GM19467 (cell line): Measurements from ENCODE around the gene NTMT1.

Experiments
- ATAC-seq: cut with Tn5 transposase; IDR thresholded peaks from one replicate; pipeline ENCODE4 v1.9.1; 2021; ENCODE audit warnings: mild to moderate bottlenecking, moderate library complexity; ENCODE audit not compliant: unreplicated experiment

NTMT1 gene

DNA sequence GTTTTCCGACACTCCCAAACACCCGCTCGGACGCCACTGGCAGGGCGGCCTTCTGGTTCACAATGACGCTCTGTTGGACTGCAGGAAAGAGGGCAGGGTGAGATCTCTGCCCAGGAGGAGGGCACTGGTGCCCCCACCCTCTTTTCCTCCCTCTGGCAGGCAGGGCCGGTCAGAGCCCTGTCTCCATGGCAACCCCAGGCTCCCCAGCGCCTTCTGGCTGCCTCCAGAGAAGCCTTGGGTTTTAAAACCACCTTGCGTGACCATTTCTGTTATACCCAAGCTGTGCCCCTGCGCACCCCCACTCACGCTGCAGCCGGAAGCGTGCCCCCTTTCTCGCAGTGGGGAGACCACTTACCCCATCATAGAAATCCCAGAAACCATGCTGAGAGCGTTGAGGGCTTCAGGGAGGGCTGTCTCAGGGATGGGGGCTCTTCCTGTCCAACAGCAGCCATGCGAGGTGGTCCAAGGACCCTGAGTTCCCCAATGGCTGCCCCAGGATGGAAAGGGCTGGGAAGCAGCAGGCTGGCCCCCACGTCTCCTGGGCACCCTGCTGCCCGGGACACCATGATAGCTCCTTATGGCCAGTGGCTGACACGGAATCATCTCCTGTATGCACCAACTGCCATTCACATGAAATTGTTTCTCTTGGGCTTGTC is 12.3 kb upstream of the NTMT1 start:
- no peak for ATAC-seq

DNA sequence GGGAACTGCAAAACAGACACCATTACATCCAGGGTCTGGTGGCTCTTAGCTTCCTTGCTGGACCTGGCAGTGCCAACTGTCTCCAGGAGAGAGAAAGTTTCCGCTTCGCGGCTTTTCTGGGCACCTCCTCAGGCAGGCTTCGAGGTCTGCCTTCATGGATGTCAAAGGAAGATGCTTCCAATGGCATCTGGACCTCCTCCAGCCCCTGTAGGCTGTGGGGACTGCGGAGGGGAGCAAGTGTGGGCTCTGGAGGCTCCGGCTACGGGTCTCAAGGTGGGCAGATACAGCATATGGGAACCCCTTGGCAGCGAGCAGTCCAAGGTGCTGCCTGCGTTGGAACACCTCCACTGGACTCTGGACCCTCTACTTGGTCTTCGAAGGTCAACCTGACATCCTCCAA is 11.0 kb upstream of the NTMT1 start:
- no peak for ATAC-seq

DNA sequence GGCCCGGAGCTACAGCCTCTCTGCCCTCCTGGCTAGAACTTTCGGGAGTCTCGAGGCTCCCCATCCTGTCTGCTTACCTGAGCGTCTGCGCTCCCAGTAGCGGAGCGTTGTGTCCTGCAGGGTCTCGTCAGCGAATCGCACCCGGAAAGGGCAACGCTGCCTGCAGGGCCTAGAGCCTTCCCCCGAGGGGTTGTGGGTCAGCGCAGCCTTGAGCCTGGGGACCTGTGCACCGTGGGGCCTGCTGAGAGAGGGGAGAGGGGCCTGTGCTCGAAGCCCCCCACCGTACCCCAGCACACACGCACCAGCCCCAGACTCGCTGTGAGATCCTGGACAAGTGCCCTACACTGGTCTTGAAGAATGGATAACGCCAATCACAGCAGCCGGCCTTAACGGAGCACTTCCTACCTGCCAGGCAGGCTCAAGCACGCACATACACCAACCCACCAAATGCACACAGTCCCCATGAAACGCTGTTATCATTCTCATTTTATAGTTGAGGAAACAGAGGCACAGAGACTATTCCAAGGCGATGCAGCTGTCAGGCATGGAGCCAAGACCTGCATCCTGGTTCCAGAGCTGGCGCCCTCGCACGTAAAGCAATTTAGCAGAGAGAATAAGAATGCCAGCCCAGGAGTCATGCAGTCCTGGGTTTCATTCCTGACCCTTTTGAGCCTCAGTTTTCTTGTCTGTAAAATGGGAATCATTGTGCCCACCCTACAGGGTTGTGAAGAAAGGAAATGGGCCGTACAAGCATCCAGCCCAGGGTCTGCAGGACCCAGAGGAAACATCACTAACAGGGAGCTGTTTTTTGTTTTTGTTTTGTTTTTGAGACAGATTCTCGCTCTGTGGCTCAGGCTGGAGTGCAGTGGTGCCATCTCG is 10.3 kb upstream of the NTMT1 start:
- no peak for ATAC-seq

DNA sequence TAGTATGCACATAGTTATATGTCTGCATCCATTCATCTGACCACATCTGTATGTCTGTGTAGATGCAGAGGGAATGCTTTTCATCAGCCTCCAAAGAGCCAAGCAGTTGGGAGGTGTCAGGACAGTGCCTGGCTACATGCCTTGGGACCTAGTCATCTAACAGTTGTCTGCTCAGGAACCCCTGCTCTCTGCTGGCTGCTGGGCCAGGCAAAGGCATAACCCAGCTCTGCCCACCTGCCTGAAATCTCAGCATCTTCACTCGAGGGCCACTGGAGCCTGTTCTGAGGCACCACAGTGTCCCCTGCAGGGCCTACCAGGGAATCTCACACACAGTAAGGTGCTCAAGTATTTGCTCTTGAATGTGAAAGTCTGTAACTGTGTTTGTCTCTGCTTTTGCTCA is 8.8 kb upstream of the NTMT1 start:
- no peak for ATAC-seq

DNA sequence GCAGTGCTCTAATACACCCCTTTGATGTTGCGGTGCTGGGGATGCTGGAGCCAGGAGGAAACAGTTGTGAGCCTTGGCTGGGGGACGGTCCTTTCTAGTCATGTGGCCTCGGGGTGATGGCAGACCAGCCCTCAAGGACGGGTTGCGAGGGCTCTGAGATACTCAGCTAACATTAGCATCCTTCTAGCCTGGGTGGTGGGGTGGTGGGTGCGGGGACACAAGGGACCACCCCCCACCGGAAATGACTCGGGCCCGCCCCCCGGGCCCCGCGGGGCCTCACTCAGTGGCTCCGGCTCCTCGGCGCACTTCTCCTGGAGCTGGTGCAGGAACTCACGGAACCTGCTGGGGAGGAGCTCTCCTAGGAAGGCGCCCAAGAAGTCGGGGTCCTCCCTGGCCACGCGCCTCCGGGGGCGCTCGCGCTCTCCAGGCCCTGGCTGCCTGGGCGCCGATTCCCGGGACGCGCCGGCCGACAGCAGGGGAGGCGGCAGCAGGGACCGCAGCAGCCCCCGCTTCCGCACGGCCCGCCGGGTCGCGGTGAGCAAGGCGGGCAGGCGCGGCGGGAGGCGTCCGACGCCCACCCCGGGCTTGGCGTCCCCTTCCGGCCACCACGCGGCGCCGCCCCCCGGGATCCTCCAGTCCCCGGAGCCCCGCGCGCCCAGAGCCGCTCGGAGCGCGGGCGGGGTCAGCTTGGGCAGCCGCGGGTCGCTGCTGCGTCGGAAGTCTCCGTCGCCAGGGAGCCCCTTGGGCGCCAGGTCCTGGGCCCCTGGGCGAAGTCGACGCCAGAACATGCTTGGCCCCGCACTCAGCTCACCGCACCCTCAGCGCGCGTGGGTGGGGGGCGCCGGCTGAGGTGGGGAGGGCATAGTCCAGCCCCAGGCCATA is 5.9 kb upstream of the NTMT1 start:
- ATAC-seq, result no peak

DNA sequence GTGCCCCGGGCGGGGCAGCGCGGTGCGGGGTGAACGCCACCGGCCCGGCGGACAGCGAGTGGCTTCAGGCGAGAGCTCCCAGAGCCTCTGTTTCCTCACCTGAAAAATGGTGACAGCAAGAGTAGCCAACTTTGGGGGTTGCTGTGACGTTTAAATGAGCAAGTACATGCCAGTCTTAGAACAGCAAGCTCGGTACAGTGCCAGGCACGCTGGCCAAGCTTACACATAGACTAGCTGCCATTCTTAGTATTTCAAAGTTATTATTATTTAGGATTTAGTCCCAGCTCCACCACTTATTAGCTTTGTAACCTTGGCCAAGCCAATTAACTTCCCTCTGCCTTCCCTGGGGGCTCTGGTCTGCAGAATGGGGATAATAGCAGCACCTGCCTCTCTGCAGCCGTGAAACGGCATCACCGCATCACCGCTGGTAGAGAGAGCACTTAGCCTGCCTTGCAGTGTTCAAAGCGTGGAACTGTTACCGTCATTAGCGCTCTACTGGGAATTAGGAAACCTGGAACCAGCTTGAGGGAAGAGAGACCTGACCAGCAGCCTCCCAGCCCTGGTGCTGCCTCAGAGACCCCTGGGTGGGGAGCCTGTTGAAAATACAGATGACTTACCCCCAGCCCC is 5.2 kb upstream of the NTMT1 start, which contains the start of gene C9orf50:
TSS of gene C9orf50 (minus strand) at position 433 of the 627 bp plus-strand sequence. CDS start 527 bp downstream, outside the sequence.
- ATAC-seq, result no peak

DNA sequence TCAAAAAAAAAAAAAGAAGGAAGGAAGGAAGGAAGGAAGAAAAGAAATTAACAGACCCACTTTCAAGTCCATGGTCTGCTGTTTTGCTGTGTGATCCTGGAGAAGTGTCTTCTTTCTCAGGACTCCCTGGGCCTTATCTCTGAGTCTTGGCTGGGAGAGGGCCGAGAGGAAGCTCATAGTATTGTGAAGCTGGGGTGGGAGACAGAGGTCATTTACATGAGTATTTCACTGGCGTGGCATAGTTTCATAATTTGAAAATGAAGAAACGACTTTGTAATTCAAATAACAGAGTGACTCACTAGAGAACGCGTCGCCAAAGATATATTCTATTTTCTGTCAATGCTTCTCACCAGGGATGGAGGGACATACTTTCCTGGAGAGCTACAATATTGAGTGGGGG is 2.6 kb upstream of the NTMT1 start:
- no peak for ATAC-seq

DNA sequence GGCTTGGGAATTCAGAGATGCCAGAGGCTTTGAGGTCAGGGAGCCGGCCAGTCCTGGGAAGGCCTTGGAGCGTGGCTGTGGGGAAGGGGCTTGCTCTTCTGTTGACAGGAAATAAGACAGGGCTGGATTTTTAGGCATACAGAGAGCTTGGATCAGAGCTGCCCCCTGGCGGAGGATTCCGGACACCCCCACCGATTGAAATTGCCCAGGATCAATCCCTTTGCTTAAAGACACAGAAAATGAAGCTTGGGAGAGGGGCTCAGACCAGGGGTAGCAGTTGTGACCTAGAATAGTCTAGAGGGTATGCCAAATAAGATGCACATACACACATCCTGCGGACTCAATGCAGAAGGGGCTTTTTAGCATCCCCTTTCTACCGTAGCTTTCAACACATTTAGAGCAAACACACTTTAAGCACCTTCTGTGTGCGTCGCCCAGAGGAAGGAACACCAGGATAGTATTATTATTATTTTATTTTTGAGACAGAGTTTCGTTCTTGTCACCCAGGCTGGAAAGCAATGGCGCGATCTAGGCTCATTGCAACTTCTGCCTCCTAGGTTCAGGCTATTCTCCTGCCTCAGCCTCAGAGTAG is 1.7 kb upstream of the NTMT1 start:
- ATAC-seq, result no peak

DNA sequence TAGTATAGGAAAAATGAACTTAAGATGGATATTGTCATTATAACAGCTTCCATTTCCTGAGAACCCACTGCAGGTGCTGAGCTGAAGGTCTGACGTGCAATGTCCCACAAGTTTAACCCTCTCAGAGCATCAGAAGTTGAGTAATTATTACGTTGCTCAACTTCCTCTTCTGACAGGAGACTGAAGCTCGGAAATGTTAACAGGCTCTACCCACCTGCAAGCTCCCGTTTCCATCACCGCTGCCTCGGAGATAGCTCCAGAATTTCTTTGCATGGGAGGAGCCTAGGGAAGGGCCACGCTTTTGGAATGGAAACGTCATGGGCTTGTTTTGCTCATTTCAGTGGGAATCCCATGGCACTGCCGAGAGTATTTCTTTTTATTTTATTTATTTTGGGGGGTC is 1.0 kb upstream of the NTMT1 start:
- ATAC-seq, result no peak

DNA sequence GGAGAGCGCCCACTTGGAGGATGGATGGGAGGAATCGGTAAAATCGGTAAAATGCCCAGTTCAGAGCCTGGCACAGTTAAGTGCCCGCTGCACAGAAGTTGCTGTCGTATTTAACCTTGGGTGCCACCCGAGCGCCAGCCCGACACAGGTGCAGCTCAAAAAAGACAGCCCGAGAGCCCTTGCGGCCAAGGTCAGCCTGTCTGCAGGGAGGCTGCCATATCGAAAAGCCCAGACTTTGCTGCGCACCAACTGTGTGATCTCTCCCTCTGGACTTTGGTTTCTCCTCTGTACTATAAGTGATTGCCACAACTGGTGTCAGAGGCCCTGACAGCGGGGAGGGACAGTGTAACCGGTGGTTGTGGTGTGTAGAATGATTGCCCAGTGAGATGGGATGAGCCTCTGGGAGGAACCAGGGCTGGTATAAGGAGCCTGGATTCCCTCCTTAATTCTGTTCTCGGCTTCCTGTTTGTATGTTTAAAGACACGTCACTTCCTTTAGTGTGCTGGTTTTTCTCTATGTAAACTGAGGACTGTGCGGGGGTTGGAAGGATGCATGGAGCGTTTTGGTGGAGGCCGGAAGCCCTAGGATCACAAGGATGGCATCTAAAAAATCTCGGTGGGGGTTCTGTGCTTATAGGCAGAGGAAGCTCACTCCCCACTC is 792 bp downstream of the NTMT1 start:
- no peak for ATAC-seq

DNA sequence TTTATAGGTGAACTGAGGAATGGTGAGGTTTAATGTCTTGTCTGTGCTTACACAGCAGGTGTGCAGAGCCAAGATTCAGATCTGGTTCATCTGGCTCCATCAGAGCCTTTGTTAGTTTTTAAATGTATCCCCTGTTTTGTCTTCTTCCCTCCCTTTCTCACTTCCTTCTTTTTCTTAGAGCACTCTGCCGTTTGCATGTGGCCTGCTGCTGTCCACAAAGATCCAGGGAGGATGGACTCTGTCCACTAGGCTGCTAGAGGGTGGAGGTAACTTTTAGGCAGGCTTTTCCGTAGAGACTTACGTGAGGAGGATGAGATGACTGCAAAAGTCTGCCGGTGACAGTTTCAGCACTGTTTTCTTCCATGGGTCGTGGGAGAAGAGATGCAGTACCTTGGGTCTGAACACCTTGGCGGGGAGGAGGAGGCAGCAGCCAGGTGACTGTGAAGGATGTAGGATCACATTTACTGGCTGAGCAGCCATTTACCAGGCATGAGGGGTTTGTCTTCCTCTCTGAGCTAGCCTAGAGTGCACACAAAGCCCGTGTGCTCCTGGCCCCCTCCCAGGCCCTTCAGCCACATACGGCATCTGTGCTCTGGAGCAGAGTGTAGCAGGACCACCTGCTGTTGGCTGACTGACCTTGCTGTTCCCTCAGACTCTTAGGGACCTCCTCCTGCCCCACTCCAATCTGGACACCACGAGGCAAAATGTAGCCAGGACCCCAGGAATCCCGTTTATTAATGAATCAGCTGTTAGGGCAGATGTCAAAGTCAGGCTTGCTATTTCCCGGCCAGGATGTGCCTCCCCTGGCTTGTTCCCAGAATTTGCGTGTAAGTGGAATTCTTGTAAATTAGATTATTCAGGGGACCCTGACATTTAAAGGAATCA is 1.8 kb downstream of the NTMT1 start:
- no peak for ATAC-seq

DNA sequence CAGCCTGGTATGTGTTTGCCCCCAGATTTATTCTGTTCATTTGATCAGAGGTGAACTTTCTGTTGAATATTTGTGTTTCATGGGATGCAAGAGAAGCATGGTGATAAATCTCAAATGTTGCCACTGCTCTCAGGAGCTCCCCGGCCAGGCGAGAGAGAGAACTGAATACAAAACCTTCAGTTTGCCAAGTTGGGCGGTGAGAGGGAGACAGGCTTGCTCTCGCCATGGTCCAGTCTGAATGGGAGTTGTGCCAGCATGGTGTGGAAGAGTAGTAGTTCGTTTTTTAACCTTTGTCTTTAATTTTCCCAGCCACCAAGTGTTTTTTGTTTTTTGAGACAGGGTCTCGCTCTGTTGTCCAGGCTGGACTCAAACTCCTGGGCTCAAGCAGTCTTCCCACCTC is 2.7 kb downstream of the NTMT1 start:
- no peak for ATAC-seq

DNA sequence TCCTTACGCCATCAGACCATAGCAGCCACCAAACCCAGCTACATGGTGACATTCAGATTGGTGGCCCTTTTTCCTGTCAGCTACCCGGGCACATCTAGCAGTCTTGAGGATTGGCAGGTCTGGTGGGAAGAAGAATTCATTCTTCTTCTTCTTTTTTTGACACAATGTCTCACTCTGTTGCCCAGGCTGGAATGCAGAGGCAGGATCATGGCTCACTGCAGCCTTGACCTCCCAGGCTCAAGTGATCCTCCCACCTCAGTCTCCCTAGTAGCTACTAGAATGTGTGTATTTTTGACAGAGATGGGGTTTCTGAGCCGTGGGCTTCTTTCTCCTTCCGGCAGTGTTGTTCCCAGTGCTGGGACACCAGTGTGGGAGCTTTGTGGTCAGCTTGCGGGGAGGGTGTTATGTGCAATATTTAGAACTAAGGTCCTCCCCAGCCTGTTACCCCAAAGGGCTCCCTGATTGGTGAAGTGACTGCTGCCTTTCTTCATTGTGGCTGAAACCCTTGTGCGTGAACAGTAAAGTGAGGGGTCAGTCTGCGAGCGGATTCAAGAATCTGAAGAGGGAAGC is 3.4 kb downstream of the NTMT1 start:
- ATAC-seq, result no peak

DNA sequence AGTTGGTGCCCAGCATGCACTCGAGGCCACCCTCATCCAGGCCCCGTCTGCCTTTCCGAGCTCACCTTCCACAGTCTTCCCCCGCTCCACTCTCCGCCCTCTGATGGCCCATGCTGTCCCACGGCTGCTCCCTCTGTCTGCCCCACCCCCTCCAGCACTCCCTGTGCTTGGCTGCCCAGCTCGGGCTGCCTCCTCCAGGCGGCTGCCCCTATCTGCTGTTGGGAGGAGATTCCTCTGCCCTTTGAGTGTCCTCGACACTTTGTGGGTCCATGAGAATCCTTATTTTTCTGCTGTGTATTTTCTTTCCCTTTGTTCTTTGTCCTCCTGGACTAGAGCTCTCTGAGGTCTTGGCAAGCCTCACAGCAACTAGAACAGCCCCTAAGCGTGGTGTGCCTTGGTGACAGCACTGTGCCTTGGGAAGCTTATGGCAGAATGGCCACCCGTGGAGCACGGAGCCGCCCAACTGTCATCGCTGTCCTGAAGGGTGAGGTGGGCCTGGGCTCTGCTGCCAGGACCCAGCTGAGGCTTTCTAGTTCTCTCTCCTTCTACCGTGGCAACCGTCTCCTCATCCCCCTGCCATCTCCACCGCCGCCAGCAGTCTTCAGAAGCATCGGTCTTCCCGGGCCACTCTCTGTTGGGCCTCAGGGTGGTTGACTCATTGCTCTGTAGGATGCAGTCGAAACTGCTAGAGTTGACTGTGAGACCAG is 5.2 kb downstream of the NTMT1 start:
- ATAC-seq, result no peak

DNA sequence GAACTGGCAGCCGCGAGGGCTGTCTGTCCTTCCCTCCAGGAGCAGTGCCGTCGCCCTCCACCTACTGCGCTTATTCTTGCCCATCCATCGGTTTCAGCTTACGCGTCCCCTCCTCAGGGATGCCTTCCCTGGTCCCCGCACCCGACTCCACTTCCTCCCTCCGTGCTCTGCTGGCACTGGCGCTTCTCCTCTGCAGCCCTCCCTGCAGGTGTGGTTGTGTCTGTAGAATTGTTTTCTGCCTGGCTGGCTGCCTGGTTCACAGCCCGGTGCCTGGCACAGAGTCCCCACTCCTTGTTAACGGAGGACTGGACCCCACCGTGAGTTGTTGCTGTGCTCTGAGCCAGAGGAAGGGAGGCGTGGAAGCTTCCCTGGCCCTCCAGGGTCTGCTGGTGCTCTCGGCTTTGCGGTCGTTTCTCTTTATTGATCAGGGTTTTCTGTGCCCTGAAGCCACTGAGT is 5.7 kb downstream of the NTMT1 start:
- ATAC-seq, result no peak

DNA sequence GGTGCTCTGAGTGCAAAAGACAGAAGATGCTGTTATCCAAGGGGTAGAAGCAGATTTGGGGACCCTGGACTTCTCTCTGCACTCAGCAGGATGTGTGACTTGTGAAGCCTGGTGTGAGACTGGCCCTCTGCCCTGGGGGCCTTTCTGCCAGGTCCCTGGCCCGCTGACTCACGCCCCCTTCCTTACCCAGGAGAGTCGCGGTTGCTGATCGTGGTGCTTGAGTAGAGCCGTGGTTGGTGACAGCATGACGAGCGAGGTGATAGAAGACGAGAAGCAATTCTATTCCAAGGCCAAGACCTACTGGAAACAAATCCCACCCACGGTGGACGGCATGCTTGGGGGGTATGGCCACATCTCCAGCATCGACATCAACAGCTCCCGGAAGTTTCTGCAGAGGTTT is 6.5 kb downstream of the NTMT1 start:
- ATAC-seq, result no peak

DNA sequence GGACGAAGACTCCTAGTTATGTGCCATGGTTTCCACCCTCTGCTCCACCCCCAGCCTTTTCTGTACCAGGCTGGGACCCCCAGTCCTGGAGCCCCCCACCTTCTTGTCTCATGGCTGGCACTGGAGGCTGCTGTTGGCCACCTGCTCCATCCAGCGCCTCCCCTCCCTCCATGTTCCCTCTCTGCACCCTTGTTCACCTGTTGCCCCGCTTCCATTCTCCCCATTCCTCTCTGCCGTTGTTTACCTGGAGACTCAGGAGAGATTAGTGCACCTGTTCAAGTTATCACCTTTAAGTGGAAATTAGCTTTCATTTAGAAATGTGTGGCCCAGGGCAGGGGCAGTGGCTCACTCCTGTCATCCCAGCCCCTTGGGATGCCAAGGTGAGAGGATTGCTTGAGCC is 7.2 kb downstream of the NTMT1 start:
- ATAC-seq, result no peak

DNA sequence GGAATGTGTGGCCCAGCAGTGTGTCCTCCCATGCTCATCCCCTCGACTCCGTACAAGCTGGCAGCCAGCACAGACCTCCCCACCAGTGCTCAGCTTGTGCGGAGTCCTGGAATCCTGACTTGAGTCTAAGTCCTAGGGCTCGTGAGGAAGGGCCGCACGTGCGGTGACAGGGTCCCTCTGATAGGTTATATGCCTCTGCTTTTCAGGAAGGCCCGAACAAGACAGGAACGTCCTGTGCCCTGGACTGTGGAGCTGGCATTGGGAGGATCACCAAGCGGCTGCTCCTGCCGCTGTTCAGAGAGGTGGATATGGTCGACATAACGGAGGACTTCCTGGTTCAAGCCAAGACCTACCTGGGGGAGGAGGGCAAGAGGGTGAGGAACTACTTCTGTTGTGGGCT is 7.9 kb downstream of the NTMT1 start:
- ATAC-seq, result no peak
